Measurements from ENCODE around the gene FAM47B.

FAM47B gene

GRCh38 chrX:34942496-34942895 lies at the start of gene FAM47B:
FAM47B (plus strand) TSS chrX:34942796; CDS start chrX:34942832, 36 bp downstream.
- Histone ChIP-seq H3K9me3 (ENCODE audit: control insufficient read depth, low read length) (no peaks in the 10 kb centered on the region), H3K4me1 (ENCODE audit: control insufficient read depth, insufficient read depth, low read length) (no peaks in the 10 kb centered on the region), H3K27me3 (ENCODE audit: control insufficient read depth, insufficient read depth, low read length) (no peaks in the 10 kb centered on the region)

GRCh38 chrX:34893741-34894140 lies 48.9 kb upstream of the FAM47B start:
- Histone ChIP-seq H3K27me3 (ENCODE audit: control insufficient read depth, insufficient read depth, low read length) (no peaks in the 10 kb centered on the region), H3K9ac (ENCODE audit: low read length) (no peak overlapping the region), H3K9me3 (ENCODE audit: control insufficient read depth, low read length) (no peaks in the 10 kb centered on the region), H3K4me1 (ENCODE audit: control insufficient read depth, insufficient read depth, low read length) (no peaks in the 10 kb centered on the region), H3K4me3 (ENCODE audit: low read length) (no peak overlapping the region), H3K36me3 (ENCODE audit: control insufficient read depth, insufficient read depth, low read length) (no peaks in the 10 kb centered on the region)

More at GRCh38 chrX:34942496-34942895, at the start of gene FAM47B:
- H3K4me3 ChIP-seq (ENCODE audit: low read length), result no peak within 1 kb of the TSS
- no peak within 1 kb of the TSS for H3K9ac ChIP-seq (ENCODE audit: low read length)
- H3K36me3 ChIP-seq (ENCODE audit: control insufficient read depth, insufficient read depth, low read length), result no peaks in the 10 kb centered on the region

GRCh38 chrX:34900691-34901090 lies 41.9 kb upstream of the FAM47B start:
- Histone ChIP-seq H3K36me3 (ENCODE audit: control insufficient read depth, insufficient read depth, low read length) (no peaks in the 10 kb centered on the region), H3K9me3 (ENCODE audit: control insufficient read depth, low read length) (no peaks in the 10 kb centered on the region), H3K27me3 (ENCODE audit: control insufficient read depth, insufficient read depth, low read length) (no peaks in the 10 kb centered on the region), H3K4me3 (ENCODE audit: low read length) (no peak overlapping the region), H3K4me1 (ENCODE audit: control insufficient read depth, insufficient read depth, low read length) (no peaks in the 10 kb centered on the region), H3K9ac (ENCODE audit: low read length) (no peak overlapping the region)

GRCh38 chrX:34901761-34902160 lies 40.8 kb upstream of the FAM47B start:
- H3K36me3 ChIP-seq (ENCODE audit: control insufficient read depth, insufficient read depth, low read length), result no peaks in the 10 kb centered on the region
- no peaks in the 10 kb centered on the region for H3K9me3 ChIP-seq (ENCODE audit: control insufficient read depth, low read length)
- no peaks in the 10 kb centered on the region for H3K27me3 ChIP-seq (ENCODE audit: control insufficient read depth, insufficient read depth, low read length)
- H3K4me3 ChIP-seq (ENCODE audit: low read length), result no peak overlapping the region
- no peak overlapping the region for H3K9ac ChIP-seq (ENCODE audit: low read length)
- H3K4me1 ChIP-seq (ENCODE audit: control insufficient read depth, insufficient read depth, low read length), result no peaks in the 10 kb centered on the region

- no peak overlapping the region for H3K9ac ChIP-seq (ENCODE audit: low read length)
- no peaks in the 10 kb centered on the region for H3K27me3 ChIP-seq (ENCODE audit: control insufficient read depth, insufficient read depth, low read length)
- no peaks in the 10 kb centered on the region for H3K36me3 ChIP-seq (ENCODE audit: control insufficient read depth, insufficient read depth, low read length)
- no peaks in the 10 kb centered on the region for H3K4me1 ChIP-seq (ENCODE audit: control insufficient read depth, insufficient read depth, low read length)
- H3K9me3 ChIP-seq (ENCODE audit: control insufficient read depth, low read length), result no peaks in the 10 kb centered on the region
- no peak overlapping the region for H3K4me3 ChIP-seq (ENCODE audit: low read length)
Observed at GRCh38 chrX:34903316-34903715, 39.3 kb upstream of the FAM47B start.

- no peaks in the 10 kb centered on the region for H3K27me3 ChIP-seq (ENCODE audit: control insufficient read depth, insufficient read depth, low read length)
- H3K9ac ChIP-seq (ENCODE audit: low read length), result no peak overlapping the region
- no peaks in the 10 kb centered on the region for H3K9me3 ChIP-seq (ENCODE audit: control insufficient read depth, low read length)
- no peaks in the 10 kb centered on the region for H3K4me1 ChIP-seq (ENCODE audit: control insufficient read depth, insufficient read depth, low read length)
- no peaks in the 10 kb centered on the region for H3K36me3 ChIP-seq (ENCODE audit: control insufficient read depth, insufficient read depth, low read length)
- no peak overlapping the region for H3K4me3 ChIP-seq (ENCODE audit: low read length)
Observed at GRCh38 chrX:34909151-34909550, 33.4 kb upstream of the FAM47B start.

GRCh38 chrX:34915463-34916225 lies 27.0 kb upstream of the FAM47B start:
- Histone ChIP-seq H3K9me3 (ENCODE audit: control insufficient read depth, low read length) (no peaks in the 10 kb centered on the region), H3K36me3 (ENCODE audit: control insufficient read depth, insufficient read depth, low read length) (no peaks in the 10 kb centered on the region), H3K4me1 (ENCODE audit: control insufficient read depth, insufficient read depth, low read length) (no peaks in the 10 kb centered on the region), H3K27me3 (ENCODE audit: control insufficient read depth, insufficient read depth, low read length) (no peaks in the 10 kb centered on the region), H3K9ac (ENCODE audit: low read length) (no peak overlapping the region), H3K4me3 (ENCODE audit: low read length) (no peak overlapping the region)

GRCh38 chrX:34917146-34917545 lies 25.4 kb upstream of the FAM47B start:
- Histone ChIP-seq H3K9ac (ENCODE audit: low read length) (no peak overlapping the region), H3K4me3 (ENCODE audit: low read length) (no peak overlapping the region), H3K9me3 (ENCODE audit: control insufficient read depth, low read length) (no peaks in the 10 kb centered on the region), H3K4me1 (ENCODE audit: control insufficient read depth, insufficient read depth, low read length) (no peaks in the 10 kb centered on the region), H3K27me3 (ENCODE audit: control insufficient read depth, insufficient read depth, low read length) (no peaks in the 10 kb centered on the region), H3K36me3 (ENCODE audit: control insufficient read depth, insufficient read depth, low read length) (no peaks in the 10 kb centered on the region)

- H3K4me1 ChIP-seq (ENCODE audit: control insufficient read depth, insufficient read depth, low read length), result no peaks in the 10 kb centered on the region
- no peaks in the 10 kb centered on the region for H3K9me3 ChIP-seq (ENCODE audit: control insufficient read depth, low read length)
- no peak overlapping the region for H3K9ac ChIP-seq (ENCODE audit: low read length)
- H3K36me3 ChIP-seq (ENCODE audit: control insufficient read depth, insufficient read depth, low read length), result no peaks in the 10 kb centered on the region
- H3K27me3 ChIP-seq (ENCODE audit: control insufficient read depth, insufficient read depth, low read length), result no peaks in the 10 kb centered on the region
- H3K4me3 ChIP-seq (ENCODE audit: low read length), result no peak overlapping the region
Observed at GRCh38 chrX:34918091-34918736, 24.4 kb upstream of the FAM47B start.

GRCh38 chrX:34918856-34919255 lies 23.7 kb upstream of the FAM47B start:
- H3K9ac ChIP-seq (ENCODE audit: low read length), result no peak overlapping the region
- H3K36me3 ChIP-seq (ENCODE audit: control insufficient read depth, insufficient read depth, low read length), result no peaks in the 10 kb centered on the region
- H3K9me3 ChIP-seq (ENCODE audit: control insufficient read depth, low read length), result no peaks in the 10 kb centered on the region
- no peaks in the 10 kb centered on the region for H3K4me1 ChIP-seq (ENCODE audit: control insufficient read depth, insufficient read depth, low read length)
- H3K4me3 ChIP-seq (ENCODE audit: low read length), result no peak overlapping the region
- H3K27me3 ChIP-seq (ENCODE audit: control insufficient read depth, insufficient read depth, low read length), result no peaks in the 10 kb centered on the region

GRCh38 chrX:34927866-34928265 lies 14.7 kb upstream of the FAM47B start:
- H3K4me1 ChIP-seq (ENCODE audit: control insufficient read depth, insufficient read depth, low read length), result no peaks in the 10 kb centered on the region
- no peaks in the 10 kb centered on the region for H3K36me3 ChIP-seq (ENCODE audit: control insufficient read depth, insufficient read depth, low read length)
- no peaks in the 10 kb centered on the region for H3K9me3 ChIP-seq (ENCODE audit: control insufficient read depth, low read length)
- H3K9ac ChIP-seq (ENCODE audit: low read length), result no peak overlapping the region
- no peaks in the 10 kb centered on the region for H3K27me3 ChIP-seq (ENCODE audit: control insufficient read depth, insufficient read depth, low read length)
- H3K4me3 ChIP-seq (ENCODE audit: low read length), result no peak overlapping the region

- Histone ChIP-seq H3K27me3 (ENCODE audit: control insufficient read depth, insufficient read depth, low read length) (no peaks in the 10 kb centered on the region), H3K4me1 (ENCODE audit: control insufficient read depth, insufficient read depth, low read length) (no peaks in the 10 kb centered on the region), H3K9ac (ENCODE audit: low read length) (no peak overlapping the region), H3K9me3 (ENCODE audit: control insufficient read depth, low read length) (no peaks in the 10 kb centered on the region), H3K4me3 (ENCODE audit: low read length) (no peak overlapping the region), H3K36me3 (ENCODE audit: control insufficient read depth, insufficient read depth, low read length) (no peaks in the 10 kb centered on the region)
Observed at GRCh38 chrX:34943235-34943634, 639 bp downstream of the FAM47B start.
